ENCODE measurements around the gene HTT. TPM values are rescaled to one million over a fixed set of nuclear protein-coding genes. Genes with fewer than 3 reads are reported as not detected.

Gene HTT
- total RNA-seq, 1 experiment from 2014 or later, result 64.4 TPM

GRCh38 chr4:3096202-3096601 lies 21.7 kb downstream of the HTT start:
- H3K27ac Mint-ChIP-seq, result no peak overlapping the region
- no peak overlapping the region for H3K18ac ChIP-seq (ENCODE audit: insufficient read length, low read depth, low read length)

More at GRCh38 chr4:3096202-3096601, 21.7 kb downstream of the HTT start:
- Histone ChIP-seq H4K91ac (ENCODE audit: insufficient read length, low read depth, low read length) (no peak overlapping the region), H3K79me2 (ENCODE audit: insufficient read depth, low read length) (no peaks in the 10 kb centered on the region), H2BK15ac (ENCODE audit: low read depth, low read length) (no peak overlapping the region), H3K23ac (ENCODE audit: insufficient read length, low read depth, low read length) (no peak overlapping the region), H2AFZ (ENCODE audit: low read length) (no peak overlapping the region), H3K27me3 (ENCODE audit: insufficient read depth, low read length) (no peaks in the 10 kb centered on the region), H2BK5ac (ENCODE audit: insufficient read length, low read length) (no peak overlapping the region), H2AK5ac (ENCODE audit: insufficient read length, low read length) (no peak overlapping the region), H3K4me1 (ENCODE audit: insufficient read depth, low read length) (no peaks in the 10 kb centered on the region), H4K20me1 (ENCODE audit: control insufficient read depth, insufficient read depth, insufficient read length) (no peaks in the 10 kb centered on the region), H3K23me2 (ENCODE audit: insufficient read length, low read depth, low read length, poor library complexity, severe bottlenecking) (no peaks in the 10 kb centered on the region), H2BK12ac (ENCODE audit: insufficient read length, low read depth, low read length) (no peak overlapping the region), H3K79me1 (ENCODE audit: insufficient read depth, low read depth, low read length, poor library complexity, severe bottlenecking) (no peaks in the 10 kb centered on the region), H3K27ac (ENCODE audit: insufficient read length, low read depth, low read length) (no peak overlapping the region), H3K56ac (ENCODE audit: insufficient read length, low read depth, low read length) (no peak overlapping the region), H4K5ac (ENCODE audit: insufficient read length, low read depth, low read length) (no peak overlapping the region), H2BK20ac (ENCODE audit: low read depth, low read length, poor library complexity, severe bottlenecking) (no peak overlapping the region), H3K9me3 (ENCODE audit: control insufficient read depth, low read depth, low read length) (no peaks in the 10 kb centered on the region), H4K8ac (replicated peaks; ENCODE audit: insufficient read length, low read depth, low read length) (no peak overlapping the region), H2BK120ac (ENCODE audit: low read depth, low read length, poor library complexity, severe bottlenecking) (no peak overlapping the region), H3T11ph (ENCODE audit: low read length) (no peak overlapping the region), H3K14ac (ENCODE audit: insufficient read depth, low read length) (no peak overlapping the region), H3K4me2 (ENCODE audit: insufficient read depth, insufficient read length, low read length) (no peak overlapping the region), H3K9ac (ENCODE audit: extremely low read depth, insufficient read length, low read length) (no peak overlapping the region), H3K4ac (ENCODE audit: low read depth, low read length) (no peak overlapping the region)
- H3K4me3 Mint-ChIP-seq, result no peak overlapping the region
- H3K27me3 Mint-ChIP-seq (ENCODE audit: low read depth), result no peaks in the 10 kb centered on the region
- TF ChIP-seq, protein P1, sequence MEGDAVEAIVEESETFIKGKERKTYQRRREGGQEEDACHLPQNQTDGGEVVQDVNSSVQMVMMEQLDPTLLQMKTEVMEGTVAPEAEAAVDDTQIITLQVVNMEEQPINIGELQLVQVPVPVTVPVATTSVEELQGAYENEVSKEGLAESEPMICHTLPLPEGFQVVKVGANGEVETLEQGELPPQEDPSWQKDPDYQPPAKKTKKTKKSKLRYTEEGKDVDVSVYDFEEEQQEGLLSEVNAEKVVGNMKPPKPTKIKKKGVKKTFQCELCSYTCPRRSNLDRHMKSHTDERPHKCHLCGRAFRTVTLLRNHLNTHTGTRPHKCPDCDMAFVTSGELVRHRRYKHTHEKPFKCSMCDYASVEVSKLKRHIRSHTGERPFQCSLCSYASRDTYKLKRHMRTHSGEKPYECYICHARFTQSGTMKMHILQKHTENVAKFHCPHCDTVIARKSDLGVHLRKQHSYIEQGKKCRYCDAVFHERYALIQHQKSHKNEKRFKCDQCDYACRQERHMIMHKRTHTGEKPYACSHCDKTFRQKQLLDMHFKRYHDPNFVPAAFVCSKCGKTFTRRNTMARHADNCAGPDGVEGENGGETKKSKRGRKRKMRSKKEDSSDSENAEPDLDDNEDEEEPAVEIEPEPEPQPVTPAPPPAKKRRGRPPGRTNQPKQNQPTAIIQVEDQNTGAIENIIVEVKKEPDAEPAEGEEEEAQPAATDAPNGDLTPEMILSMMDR (conservative IDR thresholded peaks at IDR 0.05), result no peak
- H3K9me3 Mint-ChIP-seq, result peaks cover 13 to 17% of the 10 kb centered on the region in 2 experiments
- H3K4me1 Mint-ChIP-seq, result no peaks in the 10 kb centered on the region
- H3K36me3 Mint-ChIP-seq (ENCODE audit: insufficient read depth in 1 of 3, low read depth in 3 of 3), result peaks cover 43 to 70% (median 70%) of the 10 kb centered on the region in 3 experiments
- WGBS (ENCODE audit: extremely low coverage, insufficient read length, low lambda C conversion rate), result no CpG with 5 or more reads among the region's 3 CpGs
- DNase-seq, result no peak
